Activated CD4-positive, alpha-beta T cell treated with anti-CD3 and anti-CD28 coated beads for 1 hour (primary cell): ENCODE measurements around the gene MCC.

Experiments used
- DNase-seq: peaks from one replicate; pipeline ENCODE4 v3.0.0-alpha.2; 2020

MCC gene

DNA sequence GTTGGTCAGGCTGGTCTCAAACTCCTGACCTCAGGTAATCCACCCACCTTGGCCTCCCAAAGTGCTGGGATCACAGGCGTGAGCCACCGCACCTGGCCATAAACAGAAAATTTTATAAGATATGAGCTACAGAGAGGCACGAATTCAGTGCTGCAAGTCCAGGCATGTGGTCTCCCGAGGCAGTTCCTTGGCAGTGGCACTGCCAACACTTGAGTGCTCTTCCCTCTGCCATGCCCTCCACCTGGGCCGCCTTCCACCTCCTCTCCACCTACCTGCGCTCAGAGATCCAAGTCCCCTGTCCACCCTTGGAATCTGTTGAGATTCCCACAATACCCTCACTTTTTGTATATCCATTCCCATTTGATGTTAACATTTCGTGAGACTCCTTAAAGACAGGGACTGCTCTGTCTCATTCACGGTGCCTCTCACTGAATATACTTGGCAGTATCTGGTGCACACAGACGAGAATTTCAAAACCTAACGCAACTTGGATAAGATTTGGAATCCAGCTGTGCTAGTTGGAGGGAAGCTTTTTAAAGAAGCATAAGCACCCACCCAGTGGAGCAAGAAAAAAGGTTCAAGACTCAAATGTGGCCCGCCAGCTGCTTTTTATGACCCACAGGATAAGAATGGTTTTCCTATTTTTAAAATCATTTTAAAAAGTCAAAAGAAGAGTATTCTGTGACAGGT lies 443.3 kb downstream of the MCC start:
- no peak for DNase-seq

DNA sequence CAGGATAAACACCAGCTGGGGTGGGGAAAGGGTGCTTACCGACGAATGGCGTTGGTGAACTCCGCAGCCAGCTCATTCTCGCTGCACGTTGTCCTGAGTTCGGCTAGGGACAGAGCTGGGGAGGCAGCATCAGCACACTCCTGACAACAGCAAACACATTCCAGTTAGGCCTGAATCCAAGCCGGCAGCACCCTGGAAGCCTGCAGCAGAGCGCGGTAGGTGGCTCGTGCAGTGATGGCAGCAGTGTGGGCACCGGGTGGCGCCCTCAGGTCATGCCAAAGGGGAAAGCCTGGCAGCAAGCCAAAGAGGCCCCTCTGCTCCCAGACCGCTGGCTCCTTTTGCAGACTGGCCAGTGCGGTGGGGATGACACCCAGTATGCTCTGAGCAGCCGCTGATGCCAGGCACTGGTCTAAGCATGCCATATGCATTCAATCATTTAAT lies 444.7 kb downstream of the MCC start:
- DNase-seq, result no peak

DNA sequence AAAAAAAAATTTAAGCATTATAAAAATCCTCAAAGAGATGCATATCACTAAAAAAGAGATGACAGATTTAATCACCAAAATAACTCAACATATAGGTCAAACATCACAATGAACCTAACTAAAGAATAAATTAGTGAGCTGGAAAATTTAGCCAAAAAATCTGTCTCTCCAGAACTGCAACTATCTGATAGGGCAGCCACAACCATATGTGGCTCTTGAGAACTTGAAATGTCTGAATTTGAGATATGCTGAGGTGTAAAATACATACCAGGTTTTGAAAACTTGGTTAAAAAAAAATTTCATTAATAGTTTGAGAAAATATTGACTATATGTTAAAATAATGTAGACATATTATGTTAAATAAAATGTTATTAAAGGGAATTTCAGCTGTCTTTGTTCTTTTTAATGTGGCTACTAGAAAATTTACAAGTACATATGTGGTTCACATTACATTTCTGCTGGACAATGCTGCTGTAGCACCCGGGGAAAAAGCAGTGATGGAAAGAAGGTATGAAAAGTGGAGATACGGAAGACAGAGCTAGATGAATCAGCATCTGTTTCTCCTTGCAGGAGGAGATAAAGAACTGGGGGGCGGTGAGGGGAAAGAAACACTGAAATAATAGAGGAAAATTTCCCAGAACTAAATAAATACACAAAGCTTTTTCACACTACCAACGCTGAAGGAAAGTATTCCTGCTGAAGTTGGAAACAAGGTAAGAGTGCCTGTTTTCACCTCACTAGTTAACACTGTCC lies 445.6 kb downstream of the MCC start:
- DNase-seq, result no peak

DNA sequence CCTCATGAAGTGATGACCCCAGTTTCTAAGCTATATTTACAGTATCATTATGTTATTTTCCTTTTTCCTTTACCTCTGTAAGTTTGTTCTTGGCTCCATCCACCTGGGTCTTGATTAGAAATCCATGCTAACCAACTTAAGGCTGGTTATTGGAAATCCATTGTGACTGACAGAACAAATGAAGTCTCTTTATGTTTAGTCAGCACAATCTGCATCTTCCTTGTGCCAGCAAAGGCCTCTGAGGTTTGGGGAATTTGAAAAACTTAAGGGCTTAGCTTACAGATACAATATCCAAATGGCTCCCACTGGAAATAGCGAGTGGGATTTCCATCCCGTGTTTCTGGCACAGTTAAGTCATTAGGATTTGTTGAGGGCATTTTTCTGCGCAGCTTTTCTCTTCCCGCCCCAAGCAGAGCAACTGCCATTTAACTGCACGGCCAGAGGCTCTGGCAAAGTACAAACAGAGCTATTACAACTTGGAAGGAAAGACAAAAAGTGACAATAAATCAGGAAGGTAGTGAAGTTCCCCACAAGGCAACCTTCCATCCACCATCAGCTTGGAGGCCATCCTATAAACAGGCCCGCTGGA lies 447.5 kb downstream of the MCC start:
- no peak for DNase-seq

DNA sequence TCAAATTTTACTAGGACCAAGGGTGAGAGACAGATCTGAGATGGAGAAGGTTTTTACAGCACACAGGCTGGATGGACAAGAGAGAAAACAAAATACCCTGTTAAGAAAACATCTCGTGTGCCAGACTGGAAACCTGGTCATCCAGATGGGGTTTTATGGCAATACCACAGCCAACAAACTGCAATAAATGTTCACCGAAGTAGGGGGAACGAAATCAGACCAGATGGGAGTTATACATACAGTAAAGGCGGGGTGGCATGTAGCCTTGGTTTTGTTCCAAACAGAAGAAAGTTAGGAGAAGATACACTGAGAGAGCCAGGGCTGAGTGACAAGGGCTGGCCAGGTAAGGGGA lies 448.3 kb downstream of the MCC start:
- DNase-seq, result no peak

DNA sequence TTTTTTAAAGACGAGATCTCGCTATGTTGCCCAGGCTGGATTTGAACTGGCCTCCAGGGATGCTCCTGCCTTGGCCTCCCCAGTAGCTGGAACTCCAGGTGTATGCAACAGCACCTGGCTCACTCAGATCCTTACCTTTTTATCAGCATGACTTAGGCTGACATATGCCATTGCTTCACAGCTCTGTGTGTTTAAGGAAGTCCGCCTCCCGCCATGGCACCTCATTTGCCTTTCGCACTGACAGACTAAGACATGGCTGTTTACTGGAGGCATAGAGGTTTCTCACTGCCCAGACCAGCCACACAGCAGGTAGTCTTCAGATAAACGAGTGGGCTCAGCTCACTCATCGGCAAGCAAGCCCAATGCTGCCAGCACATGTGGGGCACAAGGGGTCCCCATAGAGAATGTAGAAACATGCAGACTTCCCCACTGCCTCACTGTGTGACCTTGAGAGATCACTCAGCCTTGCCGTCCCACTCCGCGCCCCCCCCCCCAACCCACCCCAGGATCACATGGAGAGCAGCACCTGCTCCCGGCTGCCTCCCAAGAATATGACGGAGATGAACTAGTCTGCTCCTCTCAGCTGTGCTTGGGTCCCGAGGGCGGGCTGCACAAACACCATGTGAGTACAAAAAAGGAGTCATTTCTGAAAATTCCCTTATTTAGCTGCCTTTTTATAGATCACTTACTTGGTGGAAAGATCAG lies 448.9 kb downstream of the MCC start:
- no peak for DNase-seq

DNA sequence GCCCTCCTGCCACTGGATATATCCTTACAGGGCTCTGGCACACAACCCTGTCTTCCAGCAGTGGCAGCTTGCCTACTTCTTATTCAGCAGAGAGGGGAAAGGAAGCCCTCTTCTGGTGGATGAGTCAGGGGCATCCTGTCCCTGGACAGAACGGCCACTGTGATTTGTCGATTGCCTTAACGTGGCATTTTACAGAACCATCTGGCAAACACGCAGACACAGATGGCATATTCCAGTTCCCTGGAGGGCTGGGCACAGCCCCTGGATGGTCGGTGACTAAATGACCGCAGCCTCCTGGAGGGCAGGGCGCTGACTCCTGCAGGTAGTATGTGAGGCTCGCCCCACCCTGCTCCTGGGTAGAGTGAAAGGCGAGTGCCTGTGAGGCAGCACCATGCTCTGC lies 449.5 kb downstream of the MCC start:
- DNase-seq, result no peak

DNA sequence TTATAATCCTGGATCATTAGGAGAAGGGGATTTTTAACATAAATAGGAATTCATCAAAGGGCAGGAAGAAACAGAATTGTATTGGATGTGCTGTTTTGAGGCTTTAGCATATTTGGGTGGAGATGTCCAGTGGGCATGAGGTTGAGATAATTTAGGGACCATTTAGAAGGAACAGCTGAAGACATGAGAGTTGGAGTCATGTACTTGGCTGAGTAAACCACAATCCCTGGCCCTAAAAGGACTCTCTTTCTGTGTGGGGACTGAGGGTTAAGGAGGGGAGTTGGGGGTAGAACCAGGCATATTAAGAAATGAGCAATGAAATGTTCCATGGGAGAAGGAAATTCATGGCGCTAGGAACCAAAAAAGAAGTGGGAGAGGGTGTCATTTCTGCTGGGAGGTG lies 450.1 kb downstream of the MCC start:
- no peak for DNase-seq

DNA sequence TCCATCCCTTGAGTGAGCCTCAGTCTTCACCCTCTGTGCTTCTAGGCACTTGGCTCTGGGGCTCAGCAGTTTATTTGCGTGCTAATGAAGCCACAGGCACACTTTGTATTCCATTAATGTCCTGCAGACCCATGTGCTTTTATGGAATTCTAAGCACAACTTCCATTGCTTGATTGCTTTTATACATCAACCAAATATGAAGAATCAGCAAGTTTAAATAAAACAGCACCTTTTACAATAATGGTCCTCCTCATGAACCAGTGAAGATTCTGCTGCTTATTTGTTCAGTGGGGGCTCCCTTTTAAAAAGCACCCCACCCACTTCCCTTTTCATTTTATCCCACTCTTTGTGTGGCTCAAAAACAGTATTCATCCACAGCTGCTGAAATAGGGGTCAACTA lies 451.4 kb downstream of the MCC start:
- no peak for DNase-seq

DNA sequence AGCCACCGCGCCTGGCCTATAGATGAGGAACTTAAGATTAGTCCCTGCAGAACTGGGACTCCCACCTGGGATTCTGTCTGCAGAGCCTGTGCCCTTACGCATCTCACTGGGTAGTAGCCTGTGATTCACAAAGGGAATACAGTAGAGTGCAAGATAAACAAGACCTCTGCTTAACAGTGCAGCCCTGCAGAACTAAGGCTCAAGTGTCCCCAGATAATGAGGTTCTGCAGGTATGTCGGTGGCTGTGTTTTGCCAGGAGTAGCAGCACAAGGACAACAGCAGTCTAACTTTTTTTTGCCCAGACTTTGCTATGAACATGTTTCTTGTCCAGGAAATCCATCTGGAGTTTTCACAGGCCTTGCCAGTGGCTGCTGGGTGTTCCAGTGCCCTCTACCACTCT lies 451.9 kb downstream of the MCC start:
- DNase-seq, result no peak

DNA sequence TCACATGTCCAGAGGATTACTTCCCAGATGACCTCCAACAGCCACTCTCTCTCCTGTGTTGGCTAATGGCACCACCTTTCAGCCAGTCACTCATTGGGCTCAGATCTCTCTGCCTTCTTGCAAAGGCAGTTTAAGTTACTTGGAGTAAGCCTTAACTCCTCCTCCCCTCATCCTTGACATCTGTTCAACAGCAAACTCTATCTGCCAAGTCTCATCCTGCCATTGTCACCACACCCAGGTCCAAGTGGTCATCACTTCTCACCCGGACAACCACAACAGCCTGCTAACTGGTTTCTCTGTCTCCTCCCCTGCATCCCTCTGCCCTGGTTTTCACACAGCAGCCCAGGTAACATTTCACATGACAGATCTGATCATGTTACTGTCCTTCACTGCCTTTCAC lies 453.2 kb downstream of the MCC start:
- DNase-seq, result no peak

DNA sequence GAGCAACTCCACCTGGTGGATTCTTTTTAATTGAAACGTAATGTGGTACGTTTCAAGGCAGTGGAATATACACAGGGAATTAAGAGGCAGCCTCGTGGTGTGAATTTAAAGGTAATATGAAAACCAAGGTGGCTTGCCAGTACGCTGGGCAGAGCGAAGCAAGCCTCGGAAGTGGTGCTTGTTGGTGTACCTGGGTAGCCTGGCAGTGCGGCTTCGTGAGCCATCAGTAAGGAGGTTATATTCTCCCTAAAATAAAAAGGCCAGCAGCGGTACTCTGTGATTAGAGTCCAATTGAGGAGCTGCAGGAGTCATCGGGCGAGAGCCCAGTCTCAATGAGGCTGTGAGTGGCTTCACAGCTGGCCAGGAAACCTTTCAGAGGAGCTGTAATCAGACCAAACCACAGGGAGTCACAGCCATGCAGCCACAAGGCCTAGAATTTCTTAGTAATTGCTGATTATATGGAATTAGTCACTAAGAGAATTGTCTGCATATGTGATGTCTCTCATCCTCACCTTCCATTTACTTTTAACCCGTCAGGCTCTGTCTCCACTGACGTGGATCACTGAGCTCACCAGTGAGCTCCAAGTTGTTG lies 454.0 kb downstream of the MCC start:
- DNase-seq, result no peak

DNA sequence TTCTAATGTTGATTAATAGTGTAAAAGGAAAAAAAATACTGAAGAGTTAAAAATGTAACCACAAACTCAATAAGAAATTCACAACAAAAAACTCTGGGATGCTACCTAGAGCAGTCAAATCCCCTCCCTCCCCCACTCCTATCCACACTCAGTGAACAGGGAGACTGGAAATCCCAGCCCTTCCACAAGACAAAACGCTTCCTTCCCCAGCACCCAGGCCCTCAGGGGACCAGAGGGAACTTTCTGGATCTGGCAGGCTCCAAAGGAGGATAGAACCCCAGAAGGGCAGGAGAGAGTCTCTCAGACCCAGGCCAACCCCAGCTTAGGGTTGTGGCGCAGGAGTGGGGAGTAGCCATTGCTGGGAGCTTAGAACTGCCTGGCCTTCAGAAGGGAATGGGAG lies 456.7 kb downstream of the MCC start:
- no peak for DNase-seq

DNA sequence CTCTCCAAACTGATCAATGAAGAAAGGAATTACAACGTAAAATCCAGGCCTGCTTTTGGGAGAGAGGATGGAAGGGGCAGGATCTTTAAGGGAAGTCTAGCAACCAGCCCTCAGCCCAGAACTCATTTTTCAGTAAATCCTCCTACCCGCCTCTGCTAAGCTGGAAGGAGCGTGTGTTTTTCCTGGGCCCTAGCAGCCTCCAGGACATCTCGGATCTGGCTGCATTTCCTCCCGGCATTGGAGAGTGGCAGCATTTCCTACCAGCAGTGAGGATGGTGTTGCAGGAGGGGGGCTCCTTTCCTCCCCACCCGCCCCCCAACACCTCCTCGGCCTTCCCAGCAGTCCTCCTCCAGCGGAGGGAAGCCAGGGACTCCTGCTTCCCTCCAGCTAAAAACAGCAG lies 457.1 kb downstream of the MCC start:
- no peak for DNase-seq

DNA sequence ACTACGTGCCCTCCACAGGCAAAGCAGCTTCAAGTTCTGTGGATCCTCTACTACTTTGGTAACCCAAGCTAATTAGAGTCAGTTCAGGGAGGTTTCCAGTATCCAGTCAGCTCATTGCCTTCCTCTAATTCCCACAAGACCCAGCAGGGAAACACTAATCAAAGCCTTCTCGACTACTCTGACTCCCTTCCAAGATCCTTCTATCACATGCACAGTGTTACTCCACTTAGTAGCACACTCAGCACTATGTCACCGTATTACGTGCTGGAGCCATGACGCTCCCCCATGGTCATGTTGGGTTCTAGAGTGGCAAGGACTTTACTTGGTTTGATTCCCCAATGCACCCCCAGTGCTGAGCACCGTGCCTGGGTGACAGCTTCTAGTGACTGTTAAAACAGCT lies 458.6 kb downstream of the MCC start:
- DNase-seq, result no peak

DNA sequence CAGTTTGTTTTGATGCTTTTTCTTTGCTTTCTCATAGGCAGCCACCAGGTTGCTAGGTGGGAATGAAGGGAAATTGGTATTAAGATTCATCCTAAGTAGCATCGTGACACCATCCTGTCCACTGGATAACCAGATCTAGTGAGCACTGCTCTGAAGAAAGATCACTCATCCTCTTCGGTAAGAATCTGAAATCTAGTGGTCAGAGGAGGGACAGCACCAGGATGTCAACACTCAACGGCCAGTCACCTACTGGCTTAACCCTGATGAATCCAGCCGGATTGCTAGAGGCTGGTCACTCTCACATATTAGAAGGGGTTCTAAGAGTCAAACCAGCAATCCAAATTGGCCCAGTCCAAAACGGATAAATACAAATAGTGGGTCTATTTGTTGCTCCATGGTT lies 460.8 kb downstream of the MCC start:
- no peak for DNase-seq

DNA sequence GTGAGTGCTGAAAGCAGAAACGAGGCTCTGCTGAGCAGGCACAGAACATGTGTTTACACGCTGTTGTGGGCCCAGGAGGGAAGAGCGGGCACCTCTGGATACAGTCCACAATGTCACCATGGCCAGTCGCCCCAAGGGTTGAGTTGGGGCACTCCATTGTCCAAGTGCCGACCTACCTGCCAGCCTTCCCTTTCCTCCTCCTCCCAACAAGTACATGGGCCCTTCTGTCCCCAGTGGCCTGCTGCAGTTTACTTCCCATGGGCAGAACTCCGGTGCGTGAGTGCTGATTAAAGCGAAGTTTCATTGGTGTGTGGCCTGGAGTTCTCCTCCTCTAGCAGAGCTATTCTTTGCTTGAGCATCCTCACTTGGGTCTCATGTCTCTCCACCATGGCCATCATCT lies 461.2 kb downstream of the MCC start:
- no peak for DNase-seq

DNA sequence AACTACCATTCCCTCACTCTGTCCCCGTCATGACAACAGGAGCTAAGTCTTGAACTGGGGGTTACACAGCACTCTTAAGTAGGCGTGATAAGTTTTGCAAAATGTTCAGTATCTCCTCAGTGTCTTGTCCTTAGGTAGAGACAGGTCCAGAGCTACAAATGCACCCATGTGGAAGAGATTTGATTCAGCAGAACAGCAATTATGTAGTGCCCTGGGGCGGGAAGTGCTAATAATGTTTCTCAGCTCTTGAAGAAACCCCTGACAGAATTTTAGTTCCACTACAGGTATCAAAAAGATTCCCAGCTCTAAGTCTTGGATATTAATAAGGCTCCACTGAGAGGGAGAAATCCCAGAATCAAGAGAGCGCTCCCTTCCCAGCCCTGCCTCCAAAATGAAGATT lies 462.0 kb downstream of the MCC start:
- DNase-seq, result no peak

DNA sequence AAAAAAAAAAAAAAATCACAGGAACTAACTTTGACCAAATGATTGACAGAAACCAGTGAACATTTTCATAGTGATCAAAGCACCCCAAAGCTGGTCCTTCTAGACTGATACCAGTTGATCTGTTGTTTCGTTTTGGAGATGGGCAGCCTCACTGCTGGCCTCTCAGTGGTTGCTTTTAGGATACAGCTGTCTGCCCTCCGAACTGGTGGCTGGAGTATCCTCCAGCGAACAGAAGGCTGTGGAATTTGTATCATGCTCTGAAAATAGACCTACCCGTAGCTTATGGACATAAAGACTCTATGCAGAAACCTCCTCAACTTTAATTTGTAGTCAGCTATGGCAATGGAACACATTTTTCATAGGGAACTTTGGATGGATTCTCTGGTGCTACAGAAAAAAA lies 462.7 kb downstream of the MCC start:
- no peak for DNase-seq

DNA sequence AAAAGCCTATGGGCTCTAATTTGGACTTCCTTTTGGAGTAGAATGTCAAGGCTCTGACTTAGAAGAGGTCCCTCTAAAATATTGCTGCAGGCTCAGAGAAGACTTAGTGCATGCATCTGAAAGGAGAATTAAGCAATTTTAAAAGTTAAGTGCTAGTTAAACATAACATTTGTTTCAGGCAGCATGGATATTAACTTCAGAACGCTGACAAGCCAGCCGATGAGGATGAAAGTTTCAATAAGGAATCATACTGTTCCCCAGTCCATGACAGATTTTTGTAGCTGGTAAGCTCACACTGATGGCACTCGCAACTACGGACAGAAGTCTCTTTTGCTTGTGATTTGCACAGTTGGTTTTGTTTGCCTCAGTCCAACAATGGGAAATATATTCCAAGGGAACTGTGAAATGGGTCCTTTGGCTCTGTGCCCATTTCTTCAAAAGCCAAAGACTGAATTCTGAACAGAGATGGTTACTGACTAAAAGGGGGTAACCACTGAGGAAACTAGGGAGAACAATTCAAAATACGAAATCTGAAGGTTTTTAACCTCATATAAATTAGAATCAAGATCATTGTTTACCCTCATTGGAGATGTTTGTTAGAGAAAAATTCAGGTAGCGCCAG lies 464.1 kb downstream of the MCC start:
- DNase-seq, result no peak

DNA sequence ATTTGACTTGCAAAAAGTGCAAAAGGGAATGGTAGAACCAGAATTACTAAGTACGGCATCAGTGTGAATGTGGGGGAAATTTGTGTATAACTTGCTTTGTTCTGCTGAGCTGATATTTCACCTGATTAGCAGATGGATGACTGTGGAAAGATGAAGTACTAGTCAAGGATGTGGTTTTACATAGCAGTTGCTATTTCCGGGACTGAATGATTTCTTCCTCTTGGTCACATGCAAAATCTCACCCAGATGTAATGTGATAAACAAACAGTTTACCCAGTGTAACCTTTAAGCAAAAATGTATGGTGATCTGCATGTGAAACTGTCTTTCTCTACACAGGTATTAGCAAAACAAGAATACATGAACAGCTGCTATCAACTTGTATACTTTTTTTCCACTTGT lies 465.6 kb downstream of the MCC start:
- no peak for DNase-seq

DNA sequence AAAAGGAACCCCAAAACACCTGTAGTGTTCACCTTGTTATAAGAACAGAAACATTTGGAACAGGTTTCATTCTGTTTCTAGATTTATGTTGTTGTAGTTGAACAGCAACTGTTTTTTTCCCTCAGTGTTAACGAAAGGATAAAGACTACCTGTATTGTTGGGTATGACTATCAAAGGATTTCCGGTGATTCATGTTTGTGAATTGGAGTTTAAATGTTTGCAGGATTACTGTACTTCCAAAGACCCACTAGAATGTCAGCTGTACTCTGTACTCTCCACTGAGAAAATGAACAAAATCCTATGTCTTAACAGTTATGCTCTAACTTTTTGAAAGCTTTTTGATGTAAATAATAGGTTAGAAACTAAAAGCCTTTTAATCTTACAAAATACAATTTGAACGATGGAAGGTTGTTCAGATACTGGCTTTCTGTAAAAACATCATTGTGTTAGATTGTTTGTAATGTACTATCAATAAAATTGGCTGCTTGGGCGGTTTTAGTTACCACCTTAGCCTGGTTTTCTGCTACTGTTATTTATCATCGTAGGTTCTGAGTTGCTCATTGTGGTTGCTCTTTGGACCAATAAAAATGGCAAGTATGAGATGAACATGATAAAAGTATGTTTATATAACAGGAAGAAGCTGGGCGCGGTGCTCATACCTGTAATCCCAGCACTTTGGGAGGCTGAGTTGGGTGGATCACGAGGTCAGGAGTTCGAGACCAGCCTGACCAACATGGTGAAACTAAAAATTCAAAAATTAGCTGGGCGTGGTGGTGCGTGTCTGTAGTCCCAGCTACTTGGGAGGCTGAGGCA lies 467.6 kb downstream of the MCC start:
- DNase-seq, result no peak
